CD4-positive, alpha-beta memory T cell (primary cell): ENCODE results near the gene TUBA1B. TPM values are rescaled to one million over a fixed set of nuclear protein-coding genes. Genes with fewer than 3 reads are reported as not detected.

ENCODE experiments used
- CTCF ChIA-PET: fragments of 350-600 bp; sonication (Branson Sonifier 250); formaldehyde crosslinking; loops from one replicate; lab custom pipeline; 2021; ENCODE audit warnings: inconsistent platforms; ENCODE audit not compliant: partially characterized antibody; lab: Charles Lee
- POLR2A ChIA-PET: fragments of 350-600 bp; sonication (Branson Sonifier 250); formaldehyde crosslinking; loops from one replicate; lab custom pipeline; 2021; ENCODE audit not compliant: partially characterized antibody; lab: Charles Lee
- DNase-seq, 5 donors: peaks; one replicate each; pipeline versions ENCODE4 v3.0.0 to v3.0.0-alpha.2; 2020 to 2022; ENCODE audit warnings: mixed read lengths in 1 of 5
- H3K27ac ChIP-seq: one replicate; pipeline ENCODE4 v1.7.0; 2013; ENCODE audit warnings: low read depth, low read length
- H3K27me3 ChIP-seq: 2 replicates; pipeline ENCODE4 v1.7.0; 2013; ENCODE audit warnings: mild to moderate bottlenecking, low read length, moderate library complexity; ENCODE audit not compliant: insufficient read depth
- H3K36me3 ChIP-seq: 2 replicates; pipeline ENCODE4 v1.7.0; 2013; ENCODE audit warnings: mild to moderate bottlenecking, low read length, moderate library complexity; ENCODE audit not compliant: insufficient read depth
- H3K4me1 ChIP-seq: 2 replicates; pipeline ENCODE4 v1.7.0; 2013; ENCODE audit warnings: mild to moderate bottlenecking, low read length, moderate library complexity; ENCODE audit not compliant: insufficient read depth
- H3K4me3 ChIP-seq, 2 donors: one replicate each; pipeline ENCODE4 v1.7.0; 2013; ENCODE audit warnings: low read length in 2 of 2, mild to moderate bottlenecking in 1 of 2
- H3K9me3 ChIP-seq, 2 donors: one replicate each; pipeline ENCODE4 v1.7.0; 2013; ENCODE audit warnings: low read length in 2 of 2, control low read depth in 1 of 2; ENCODE audit not compliant: control insufficient read depth in 1 of 2
- H3K27ac Mint-ChIP-seq, 7 donors: one replicate each; pipeline ENCODE4 v1.8.0; 2020 to 2021; ENCODE audit warnings: mixed read lengths in 7 of 7, mild to moderate bottlenecking in 6 of 7, inconsistent platforms in 3 of 7, moderate library complexity in 3 of 7
- H3K27me3 Mint-ChIP-seq, 2 donors: one replicate each; pipeline ENCODE4 v1.8.0; 2020 to 2021; ENCODE audit warnings: mixed read lengths in 2 of 2
- H3K36me3 Mint-ChIP-seq, 2 donors: one replicate each; pipeline ENCODE4 v1.8.0; 2020 to 2021; ENCODE audit warnings: mixed read lengths in 2 of 2, inconsistent platforms in 1 of 2, mild to moderate bottlenecking in 1 of 2
- H3K4me1 Mint-ChIP-seq, 4 donors: one replicate each; pipeline ENCODE4 v1.8.0; 2020 to 2021; ENCODE audit warnings: mixed read lengths in 4 of 4, mild to moderate bottlenecking in 1 of 4
- H3K4me3 Mint-ChIP-seq, 8 donors: one replicate each; pipeline ENCODE4 v1.8.0; 2020 to 2021; ENCODE audit warnings: mixed read lengths in 8 of 8, mild to moderate bottlenecking in 7 of 8, moderate library complexity in 6 of 8, inconsistent platforms in 3 of 8
- H3K9me3 Mint-ChIP-seq, 8 donors: one replicate each; pipeline ENCODE4 v1.8.0; 2020 to 2021; ENCODE audit warnings: mixed read lengths in 8 of 8, mild to moderate bottlenecking in 5 of 8, inconsistent platforms in 3 of 8, moderate library complexity in 1 of 8
- intact Hi-C: fragments of 100-400 bp; cut with micrococcal nuclease; formaldehyde crosslinking; loops from one replicate; pipeline ENCODE4 v1.15.1; 2023
- polyA plus RNA-seq, 2 donors: library from polyadenylated mRNA; unstranded; fragments of 300-500 nt; fragmentation: Illumina TruSeq; gene quantifications; one replicate each; pipeline ENCODE4 v1.2.3, GENCODE V29; 2021
- total RNA-seq, 2 experiments: library from RNA; stranded (reverse); gene quantifications; one replicate each; pipeline ENCODE4 v1.2.3, GENCODE V29; 2021

Gene TUBA1B
- total and polyA plus RNA-seq, 4 experiments from 2014 or later, result 332 to 573 (median 386) TPM

DNA sequence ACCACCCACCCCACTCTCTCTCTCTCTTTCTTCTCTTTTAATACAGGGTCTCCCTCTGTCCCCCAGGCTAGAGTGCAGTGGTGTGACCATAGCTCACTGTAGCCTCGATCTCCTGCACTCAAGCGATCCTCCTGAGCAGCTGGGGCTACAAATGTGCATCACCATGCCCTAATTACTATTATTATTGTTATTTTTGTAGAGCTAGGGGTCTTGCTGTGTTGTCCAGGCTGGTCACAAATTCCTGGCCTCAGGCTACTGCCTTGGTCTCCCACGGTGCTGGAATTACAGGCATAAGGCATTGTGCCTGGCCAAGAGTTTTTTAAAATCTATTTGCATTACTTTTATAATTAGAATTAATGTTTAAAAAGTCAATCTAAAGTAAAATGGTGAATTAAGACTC lies 23.0 kb upstream of the TUBA1B start:
- H3K27me3 ChIP-seq, result no peaks in the 10 kb centered on the region
- Mint-ChIP-seq H3K4me3 (no peak overlapping the region), H3K27ac (no peak overlapping the region), H3K27me3 (no peaks in the 10 kb centered on the region), H3K36me3 (no peaks in the 10 kb centered on the region), H3K9me3 (no peaks in the 10 kb centered on the region), H3K4me1 (peaks cover 0 to 3% (median 0%) of the 10 kb centered on the region in 4 donors)
- CTCF ChIA-PET, result no interaction called here
- DNase-seq, result no peak
- H3K27ac ChIP-seq, result no peak overlapping the region
- H3K9me3 ChIP-seq, result no peaks in the 10 kb centered on the region
- no peaks in the 10 kb centered on the region for H3K36me3 ChIP-seq
- no peaks in the 10 kb centered on the region for H3K4me1 ChIP-seq
- no peak overlapping the region for H3K4me3 ChIP-seq
- POLR2A ChIA-PET, result no interaction called here
- intact Hi-C loops, result no loop called here

DNA sequence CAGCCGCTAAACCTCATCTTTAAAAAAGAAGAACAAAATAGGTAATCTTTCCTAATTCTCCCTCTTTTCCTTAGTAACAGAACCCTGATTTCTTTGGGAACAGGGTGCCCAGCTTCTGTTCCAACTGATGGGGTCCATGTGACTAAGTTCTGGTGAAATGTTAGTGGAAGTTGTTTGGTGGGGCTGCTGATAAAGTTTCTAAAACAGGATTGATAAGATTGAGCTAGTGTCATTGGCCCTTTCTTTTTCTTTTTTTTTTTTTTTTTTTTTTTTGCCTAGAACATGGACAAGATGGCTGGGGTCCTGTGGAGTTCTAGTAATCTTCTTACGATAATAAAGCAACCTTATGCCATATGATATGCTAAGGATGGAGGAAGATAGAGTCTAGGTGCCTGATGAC lies 16.2 kb upstream of the TUBA1B start:
- intact Hi-C loops, result no loop called here
- H3K4me1 ChIP-seq, result no peaks in the 10 kb centered on the region
- H3K27ac Mint-ChIP-seq, result no peak overlapping the region
- DNase-seq, result no peak
- H3K4me1 Mint-ChIP-seq, result peaks cover 0 to 3% (median 0%) of the 10 kb centered on the region in 4 donors
- H3K9me3 Mint-ChIP-seq, result no peaks in the 10 kb centered on the region
- no peaks in the 10 kb centered on the region for H3K27me3 Mint-ChIP-seq
- no peaks in the 10 kb centered on the region for H3K9me3 ChIP-seq
- H3K4me3 Mint-ChIP-seq, result no peak overlapping the region
- H3K36me3 ChIP-seq, result no peaks in the 10 kb centered on the region
- ChIA-PET POLR2A (interaction anchor here (3.1 kb wide), 1 partner anchor 17 kb away, joined by 12 read pairs; the partner anchor contains the start of gene TUBA1B), CTCF (interaction anchor here (0.7 to 1.0 kb wide), 3 partner anchors 26 to 419 kb away, joined by 3 to 5 read pairs (median 3); no protein-coding TSS in a partner anchor)
- no peaks in the 10 kb centered on the region for H3K27me3 ChIP-seq
- no peak overlapping the region for H3K4me3 ChIP-seq
- H3K36me3 Mint-ChIP-seq, result peaks cover 0 to 2% of the 10 kb centered on the region in 2 donors
- H3K27ac ChIP-seq, result no peak overlapping the region

- Mint-ChIP-seq H3K9me3 (no peaks in the 10 kb centered on the region), H3K4me3 (no peak overlapping the region), H3K36me3 (peaks cover 0 to 2% of the 10 kb centered on the region in 2 donors), H3K27ac (no peak overlapping the region), H3K27me3 (no peaks in the 10 kb centered on the region), H3K4me1 (peaks cover 0 to 3% (median 0%) of the 10 kb centered on the region in 4 donors)
- intact Hi-C loops, result no loop called here
- no peaks in the 10 kb centered on the region for H3K27me3 ChIP-seq
- no peak for DNase-seq
- H3K4me1 ChIP-seq, result no peaks in the 10 kb centered on the region
- ChIA-PET POLR2A (interaction anchor here (3.1 kb wide), 1 partner anchor 16 kb away, joined by 12 read pairs; the partner anchor contains the start of gene TUBA1B), CTCF (interaction anchor here (0.6 kb wide), 1 partner anchor 191 kb away, joined by 4 read pairs; no protein-coding TSS in a partner anchor)
- H3K9me3 ChIP-seq, result no peaks in the 10 kb centered on the region
- H3K36me3 ChIP-seq, result no peaks in the 10 kb centered on the region
- H3K27ac ChIP-seq, result no peak overlapping the region
- H3K4me3 ChIP-seq, result no peak overlapping the region
Measured at GRCh38 chr12:49146406-49146805, 15.2 kb upstream of the TUBA1B start.

- H3K9me3 ChIP-seq, result no peaks in the 10 kb centered on the region
Measured at GRCh38 chr12:49144384-49144783, 13.2 kb upstream of the TUBA1B start.

DNA sequence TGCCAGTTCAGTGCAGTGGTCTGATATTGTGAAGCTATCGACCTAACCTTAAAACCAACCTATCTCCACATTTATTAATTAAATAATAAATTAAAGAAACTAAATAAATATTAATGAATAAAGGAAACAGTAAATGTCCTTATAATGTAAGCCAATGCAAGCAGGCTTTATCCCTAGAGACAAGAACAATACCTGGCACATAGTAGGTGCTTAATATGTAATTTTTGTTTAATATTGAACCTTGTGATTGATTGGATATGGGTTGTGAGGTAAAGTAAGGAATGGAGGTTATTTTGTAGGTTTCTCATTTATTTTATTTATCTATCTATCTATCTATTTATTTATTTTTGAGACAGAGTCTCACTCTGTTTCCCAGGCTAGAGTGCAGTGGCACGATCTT lies 7.8 kb upstream of the TUBA1B start:
- CTCF ChIA-PET, result no interaction called here
- Mint-ChIP-seq H3K4me1 (peaks cover 0 to 2% (median under 1%) of the 10 kb centered on the region in 4 donors), H3K36me3 (no peaks in the 10 kb centered on the region), H3K9me3 (peaks cover 0 to 2% (median 0%) of the 10 kb centered on the region in 8 donors), H3K27ac (no peak overlapping the region), H3K27me3 (no peaks in the 10 kb centered on the region), H3K4me3 (no peak overlapping the region)
- Histone ChIP-seq H3K27me3 (no peaks in the 10 kb centered on the region), H3K27ac (no peak overlapping the region), H3K4me3 (no peak overlapping the region), H3K36me3 (no peaks in the 10 kb centered on the region), H3K4me1 (no peaks in the 10 kb centered on the region), H3K9me3 (no peaks in the 10 kb centered on the region)
- intact Hi-C loops, result loop anchor here (10.0 kb wide), 1 partner anchor 126 kb away; the partner anchor contains the start of gene TUBA1C
- POLR2A ChIA-PET, result interaction anchor here (4.0 kb wide), 1 partner anchor 8 kb away, joined by 17 read pairs; the partner anchor contains the start of gene TUBA1B
- no peak for DNase-seq

More at GRCh38 chr12:49144384-49144783, 13.2 kb upstream of the TUBA1B start:
- Histone ChIP-seq H3K36me3 (no peaks in the 10 kb centered on the region), H3K27ac (no peak overlapping the region), H3K4me1 (no peaks in the 10 kb centered on the region), H3K27me3 (no peaks in the 10 kb centered on the region), H3K4me3 (no peak overlapping the region)
- Mint-ChIP-seq H3K9me3 (no peaks in the 10 kb centered on the region), H3K36me3 (peaks cover 0 to 2% of the 10 kb centered on the region in 2 donors), H3K27me3 (no peaks in the 10 kb centered on the region), H3K4me1 (peaks cover 0 to 2% (median under 1%) of the 10 kb centered on the region in 4 donors), H3K4me3 (no peak overlapping the region), H3K27ac (no peak overlapping the region)
- DNase-seq, result no peak
- CTCF ChIA-PET, result interaction anchor here (1.0 to 1.6 kb wide), 2 partner anchors 13 to 45 kb away, joined by 4 to 7 read pairs; partner anchors contain the start of gene TUBA1B
- intact Hi-C loops, result no loop called here
- POLR2A ChIA-PET, result interaction anchor here (1.7 kb wide), 1 partner anchor 14 kb away, joined by 5 read pairs; the partner anchor contains the start of gene TUBA1B

DNA sequence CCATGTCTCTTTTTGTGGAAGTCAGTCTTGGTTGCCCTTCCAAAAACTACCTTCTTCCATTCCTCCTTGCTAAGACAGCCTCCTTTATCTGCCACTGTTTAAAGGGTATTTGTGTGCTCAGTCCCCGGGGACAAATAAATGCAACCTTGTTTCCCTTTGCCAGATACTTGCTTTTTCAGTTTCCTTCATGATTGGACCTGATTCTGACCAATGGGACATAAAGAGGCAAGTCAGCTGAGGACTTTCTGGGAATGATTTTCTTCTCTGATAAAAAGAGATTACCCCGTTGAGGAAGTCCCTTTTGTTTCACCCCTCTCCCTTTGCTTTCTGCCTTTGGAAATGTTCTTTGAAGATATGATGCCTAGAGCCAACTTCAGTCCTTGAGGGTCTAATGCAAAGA lies 7.4 kb upstream of the TUBA1B start:
- Histone ChIP-seq H3K9me3 (no peaks in the 10 kb centered on the region), H3K4me1 (no peaks in the 10 kb centered on the region), H3K4me3 (no peak overlapping the region), H3K27ac (no peak overlapping the region), H3K27me3 (no peaks in the 10 kb centered on the region), H3K36me3 (no peaks in the 10 kb centered on the region)
- Mint-ChIP-seq H3K4me1 (peaks cover under 1 to 2% (median 1%) of the 10 kb centered on the region in 4 donors), H3K27me3 (no peaks in the 10 kb centered on the region), H3K4me3 (no peak overlapping the region), H3K36me3 (no peaks in the 10 kb centered on the region), H3K9me3 (peaks cover 0 to 2% (median 0%) of the 10 kb centered on the region in 8 donors), H3K27ac (no peak overlapping the region)
- ChIA-PET CTCF (no interaction called here), POLR2A (interaction anchor here (4.0 kb wide), 1 partner anchor 8 kb away, joined by 17 read pairs; the partner anchor contains the start of gene TUBA1B)
- no peak for DNase-seq
- intact Hi-C loops, result loop anchor here (10.0 kb wide), 1 partner anchor 126 kb away; the partner anchor contains the start of gene TUBA1C

DNA sequence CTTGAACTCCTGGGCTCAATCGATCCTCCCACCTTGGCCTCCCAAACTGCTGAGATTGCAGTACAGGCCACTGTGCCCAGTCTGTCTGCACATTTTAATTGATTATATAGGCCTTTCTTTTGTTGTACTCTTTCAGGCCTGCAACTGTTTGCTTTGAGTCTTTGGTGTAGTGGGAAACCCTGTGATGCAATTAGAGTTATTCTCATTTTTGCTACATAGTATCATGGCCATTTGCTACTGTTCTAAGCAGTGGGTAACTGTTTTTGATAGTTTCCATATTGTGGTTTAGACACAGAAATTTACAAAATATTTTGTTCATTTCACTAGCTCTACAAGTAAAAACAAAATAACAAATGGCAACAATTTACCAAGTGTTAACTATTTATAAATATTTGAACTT lies 6.3 kb upstream of the TUBA1B start:
- no peaks in the 10 kb centered on the region for H3K27me3 ChIP-seq
- no peak for DNase-seq
- H3K36me3 Mint-ChIP-seq, result no peaks in the 10 kb centered on the region
- H3K36me3 ChIP-seq, result no peaks in the 10 kb centered on the region
- H3K9me3 ChIP-seq, result no peaks in the 10 kb centered on the region
- H3K9me3 Mint-ChIP-seq, result peaks cover 0 to 2% (median 0%) of the 10 kb centered on the region in 8 donors
- ChIA-PET POLR2A (no interaction called here), CTCF (no interaction called here)
- intact Hi-C loops, result loop anchor here (10.0 kb wide), 1 partner anchor 127 kb away; the partner anchor contains the start of gene TUBA1C
- no peak overlapping the region for H3K4me3 ChIP-seq
- H3K27ac Mint-ChIP-seq, result no peak overlapping the region
- no peak overlapping the region for H3K27ac ChIP-seq
- H3K4me1 ChIP-seq, result peaks cover 6% of the 10 kb centered on the region
- peaks cover 2 to 7% (median 3%) of the 10 kb centered on the region in 4 donors for H3K4me1 Mint-ChIP-seq
- H3K4me3 Mint-ChIP-seq, result no peak overlapping the region
- no peaks in the 10 kb centered on the region for H3K27me3 Mint-ChIP-seq
